ENCODE results near the gene CDK5R1. TPM values are rescaled to one million over a fixed set of nuclear protein-coding genes. Genes with fewer than 3 reads are reported as not detected.

Gene CDK5R1
- total RNA-seq, 1 donor from 2014 or later = 1.8 TPM

DNA sequence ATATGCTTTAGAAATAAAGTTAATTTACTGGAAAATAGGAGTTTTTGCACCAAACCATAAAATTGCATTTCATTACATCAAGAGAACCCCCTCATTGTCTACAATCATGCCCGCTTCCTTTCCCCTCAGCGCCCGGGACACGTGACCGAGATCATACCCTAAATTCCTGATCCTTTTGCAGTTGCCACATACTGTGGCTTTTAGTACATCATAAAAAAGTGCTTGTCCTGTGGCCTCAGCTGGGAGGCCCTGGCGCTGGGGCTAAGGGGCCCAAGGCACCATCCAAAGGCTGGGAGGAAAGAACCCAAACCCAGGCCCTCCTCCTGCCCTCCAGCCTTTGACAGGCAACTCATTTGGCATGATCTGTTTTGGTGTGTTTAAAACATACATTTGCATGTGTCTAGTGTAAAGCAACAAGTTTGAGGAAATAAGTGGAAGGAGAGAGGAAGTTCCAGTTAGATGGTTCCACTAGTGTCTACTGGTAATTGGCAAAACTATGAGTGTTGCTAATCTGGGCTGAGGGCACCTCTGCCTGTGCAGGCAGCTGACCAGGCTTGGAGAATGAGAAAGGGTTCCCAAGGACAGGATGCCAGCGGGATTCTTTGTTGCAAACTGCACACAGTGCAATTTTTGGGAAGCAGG lies 6.0 kb downstream of the CDK5R1 start:
- no peaks in the 10 kb centered on the region for H3K9me3 Mint-ChIP-seq (ENCODE audit: unreplicated experiment)
- no peaks in the 10 kb centered on the region for H3K36me3 Mint-ChIP-seq (ENCODE audit: unreplicated experiment)
- H3K4me1 Mint-ChIP-seq (ENCODE audit: unreplicated experiment) = peaks cover 17% of the 10 kb centered on the region
- no peak overlapping the region for H3K27ac Mint-ChIP-seq (ENCODE audit: unreplicated experiment)
- no peaks in the 10 kb centered on the region for H3K27me3 Mint-ChIP-seq (ENCODE audit: unreplicated experiment)
- no peak for DNase-seq (ENCODE audit: extremely low spot score, unreplicated experiment)
- TF ChIP-seq, protein P1, sequence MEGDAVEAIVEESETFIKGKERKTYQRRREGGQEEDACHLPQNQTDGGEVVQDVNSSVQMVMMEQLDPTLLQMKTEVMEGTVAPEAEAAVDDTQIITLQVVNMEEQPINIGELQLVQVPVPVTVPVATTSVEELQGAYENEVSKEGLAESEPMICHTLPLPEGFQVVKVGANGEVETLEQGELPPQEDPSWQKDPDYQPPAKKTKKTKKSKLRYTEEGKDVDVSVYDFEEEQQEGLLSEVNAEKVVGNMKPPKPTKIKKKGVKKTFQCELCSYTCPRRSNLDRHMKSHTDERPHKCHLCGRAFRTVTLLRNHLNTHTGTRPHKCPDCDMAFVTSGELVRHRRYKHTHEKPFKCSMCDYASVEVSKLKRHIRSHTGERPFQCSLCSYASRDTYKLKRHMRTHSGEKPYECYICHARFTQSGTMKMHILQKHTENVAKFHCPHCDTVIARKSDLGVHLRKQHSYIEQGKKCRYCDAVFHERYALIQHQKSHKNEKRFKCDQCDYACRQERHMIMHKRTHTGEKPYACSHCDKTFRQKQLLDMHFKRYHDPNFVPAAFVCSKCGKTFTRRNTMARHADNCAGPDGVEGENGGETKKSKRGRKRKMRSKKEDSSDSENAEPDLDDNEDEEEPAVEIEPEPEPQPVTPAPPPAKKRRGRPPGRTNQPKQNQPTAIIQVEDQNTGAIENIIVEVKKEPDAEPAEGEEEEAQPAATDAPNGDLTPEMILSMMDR (IDR thresholded peaks at IDR 0.05) = no peak
- no peak overlapping the region for H3K4me3 Mint-ChIP-seq (ENCODE audit: unreplicated experiment)

DNA sequence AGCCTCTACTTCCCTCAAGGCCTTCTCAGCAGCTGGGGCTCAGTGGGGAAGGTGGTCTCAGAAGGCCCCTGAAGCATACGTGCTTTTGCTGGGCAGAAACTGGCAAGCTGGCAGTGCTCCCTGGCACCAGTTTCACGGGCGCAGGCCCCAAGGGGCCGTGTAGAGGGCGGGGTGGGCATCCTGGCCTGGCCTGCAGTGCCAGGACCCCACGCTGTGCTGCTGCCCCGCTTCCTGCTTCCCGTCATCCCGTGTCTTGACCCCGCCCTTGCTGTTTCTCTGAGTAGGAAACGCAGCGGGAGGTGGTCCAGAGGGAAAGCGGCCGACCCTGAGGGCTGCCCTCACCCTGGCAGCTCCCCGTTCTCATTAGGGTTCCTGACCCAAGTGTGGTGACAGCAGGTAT lies 6.8 kb downstream of the CDK5R1 start:
- no peaks in the 10 kb centered on the region for H3K9me3 Mint-ChIP-seq (ENCODE audit: unreplicated experiment)
- H3K27me3 Mint-ChIP-seq (ENCODE audit: unreplicated experiment) = no peaks in the 10 kb centered on the region
- no peak overlapping the region for H3K27ac Mint-ChIP-seq (ENCODE audit: unreplicated experiment)
- H3K4me1 Mint-ChIP-seq (ENCODE audit: unreplicated experiment) = peaks cover 11% of the 10 kb centered on the region
- H3K4me3 Mint-ChIP-seq (ENCODE audit: unreplicated experiment) = no peak overlapping the region
- DNase-seq (ENCODE audit: extremely low spot score, unreplicated experiment) = no peak
- H3K36me3 Mint-ChIP-seq (ENCODE audit: unreplicated experiment) = no peaks in the 10 kb centered on the region
- TF ChIP-seq, protein P1 (IDR thresholded peaks at IDR 0.05) = no peak

DNA sequence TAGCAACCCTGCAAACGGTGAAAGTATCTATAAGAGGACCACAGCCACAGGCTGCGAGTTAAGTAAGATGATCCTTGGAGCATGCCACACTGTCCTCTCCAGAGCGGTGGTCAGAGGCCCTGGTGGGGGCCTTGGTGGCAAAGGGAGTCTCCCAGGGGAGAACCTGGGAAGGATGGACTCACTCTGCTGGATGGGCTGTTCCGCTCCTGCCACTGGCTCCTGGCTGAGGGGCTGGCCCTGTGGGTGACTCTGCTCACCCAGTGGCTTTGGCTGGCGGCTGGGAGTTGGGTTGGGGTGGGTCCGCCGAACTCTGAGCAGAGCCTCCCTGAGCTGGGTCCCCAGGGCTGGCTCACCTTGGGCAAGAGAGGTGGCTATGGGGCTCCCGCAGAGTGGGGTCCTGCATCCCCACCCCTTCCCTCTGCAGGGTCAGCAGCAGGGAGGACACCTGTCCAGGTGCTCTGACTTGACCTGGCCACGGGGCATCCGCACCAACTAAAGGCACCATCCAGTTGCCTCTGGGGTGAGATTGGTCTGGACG lies 7.3 kb downstream of the CDK5R1 start:
- Mint-ChIP-seq H3K4me3 (ENCODE audit: unreplicated experiment) (no peak overlapping the region), H3K27ac (ENCODE audit: unreplicated experiment) (no peak overlapping the region), H3K36me3 (ENCODE audit: unreplicated experiment) (no peaks in the 10 kb centered on the region), H3K9me3 (ENCODE audit: unreplicated experiment) (no peaks in the 10 kb centered on the region), H3K4me1 (ENCODE audit: unreplicated experiment) (peaks cover 11% of the 10 kb centered on the region), H3K27me3 (ENCODE audit: unreplicated experiment) (no peaks in the 10 kb centered on the region)
- DNase-seq (ENCODE audit: extremely low spot score, unreplicated experiment) = no peak
- TF ChIP-seq, protein P1 (IDR thresholded peaks at IDR 0.05) = no peak

DNA sequence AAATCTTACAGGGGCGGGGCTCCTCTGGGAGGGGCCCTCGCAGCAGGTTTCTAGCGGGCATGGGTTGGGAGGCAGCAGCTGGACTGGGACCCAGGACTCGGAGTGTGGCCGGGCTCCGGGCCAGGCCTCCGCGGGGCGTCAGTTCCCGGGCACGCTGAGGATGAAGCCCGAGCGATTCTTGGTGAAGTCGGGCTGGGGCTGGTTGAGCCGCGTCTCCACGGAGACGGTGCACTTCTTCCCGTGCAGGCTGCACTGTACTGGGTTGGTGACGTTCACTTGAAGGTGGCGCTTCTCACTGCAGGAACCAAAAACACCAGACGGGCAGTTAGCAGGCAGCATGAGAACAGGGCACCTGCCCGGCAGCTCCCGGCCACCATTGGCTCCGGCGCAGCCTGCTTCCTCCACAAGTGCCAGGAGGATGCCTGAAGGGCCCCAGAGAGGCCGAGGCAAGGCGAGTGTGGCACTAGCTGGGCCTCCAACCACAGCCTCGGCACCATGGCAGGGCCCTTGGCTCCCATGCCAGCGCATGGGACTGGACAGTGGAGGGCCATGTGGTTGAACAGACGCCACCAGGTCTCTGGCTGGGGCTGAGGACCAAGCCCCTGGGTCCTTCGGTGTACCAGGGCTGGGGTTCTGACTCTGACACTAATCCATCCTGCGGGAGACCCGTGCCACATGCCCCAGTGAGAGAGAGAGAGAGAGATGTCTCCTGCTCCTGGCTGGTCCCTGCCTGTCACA lies 8.0 kb downstream of the CDK5R1 start:
- H3K4me1 Mint-ChIP-seq (ENCODE audit: unreplicated experiment) = peaks cover 11% of the 10 kb centered on the region
- TF ChIP-seq, protein P1 (IDR thresholded peaks at IDR 0.05) = no peak
- H3K36me3 Mint-ChIP-seq (ENCODE audit: unreplicated experiment) = no peaks in the 10 kb centered on the region
- no peak overlapping the region for H3K4me3 Mint-ChIP-seq (ENCODE audit: unreplicated experiment)
- DNase-seq (ENCODE audit: extremely low spot score, unreplicated experiment) = no peak
- H3K27ac Mint-ChIP-seq (ENCODE audit: unreplicated experiment) = no peak overlapping the region
- H3K27me3 Mint-ChIP-seq (ENCODE audit: unreplicated experiment) = no peaks in the 10 kb centered on the region
- no peaks in the 10 kb centered on the region for H3K9me3 Mint-ChIP-seq (ENCODE audit: unreplicated experiment)

All from osteocyte (in vitro differentiated cells).